Colon (tissue), 2 donors: ENCODE results near the gene LBX2.

Experiments
- FAIRE-seq: peaks from 2 replicates; lab custom pipeline; 2012; peaks lifted over from hg19 to GRCh38; lab: Jason Lieb, UNC
- donor health status: control.
- donor health status: control.

Gene LBX2

GRCh38 chr2:74499267-74499939, at the start of gene LBX2:
LBX2 (minus strand) TSS chr2:74499603; CDS start chr2:74499537, 66 bp downstream.
- no peak for FAIRE-seq

DNA sequence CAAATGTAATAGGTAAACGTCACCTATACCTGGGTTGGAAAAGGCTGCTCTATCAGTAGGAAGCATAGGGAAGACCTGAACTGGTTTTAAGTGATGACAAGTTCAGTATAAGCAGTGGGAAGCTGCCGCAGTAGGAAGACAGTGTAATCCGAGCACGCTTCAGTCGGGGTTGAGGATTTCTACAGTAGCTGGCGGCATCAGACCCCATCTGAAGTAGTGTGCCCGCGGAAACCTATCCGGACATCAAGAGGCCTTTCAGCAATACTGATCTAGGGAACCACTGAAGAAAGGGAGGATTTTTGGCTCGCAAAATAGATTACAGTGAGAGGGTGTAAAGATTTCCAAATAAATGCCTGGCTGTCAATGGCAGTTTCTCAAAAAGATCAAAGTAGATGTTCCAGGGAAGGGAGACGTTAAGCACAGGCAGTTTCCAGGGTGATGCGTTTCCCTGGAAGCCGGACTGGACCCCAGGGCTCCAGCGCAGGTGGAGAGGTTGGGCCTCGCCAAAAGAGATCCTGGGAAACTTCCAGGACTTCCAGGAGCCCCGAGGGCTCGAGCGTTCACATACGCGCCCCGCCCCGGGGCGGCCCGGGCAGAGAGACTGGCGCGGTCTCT, 49.0 kb upstream of the LBX2 start:
- FAIRE-seq = no peak

DNA sequence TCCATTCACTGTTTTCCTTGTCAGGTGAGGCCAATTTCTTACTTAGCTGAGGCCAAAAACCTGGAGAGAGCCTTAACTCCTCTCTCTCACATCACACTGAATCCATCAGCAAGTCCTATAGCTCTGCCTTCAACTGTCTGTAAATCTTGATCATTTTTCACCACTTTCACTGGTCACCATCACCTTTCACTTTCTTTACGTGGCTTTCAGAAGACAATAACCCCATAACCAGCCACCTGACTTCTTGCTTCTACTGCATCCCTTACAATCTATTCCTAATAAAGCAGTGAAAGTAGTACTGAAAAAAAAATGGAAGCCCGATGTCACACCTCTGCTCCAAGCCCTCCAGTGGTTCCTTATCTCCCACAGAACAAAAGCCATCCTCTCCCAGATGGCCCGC, 46.6 kb upstream of the LBX2 start:
- no peak for FAIRE-seq

DNA sequence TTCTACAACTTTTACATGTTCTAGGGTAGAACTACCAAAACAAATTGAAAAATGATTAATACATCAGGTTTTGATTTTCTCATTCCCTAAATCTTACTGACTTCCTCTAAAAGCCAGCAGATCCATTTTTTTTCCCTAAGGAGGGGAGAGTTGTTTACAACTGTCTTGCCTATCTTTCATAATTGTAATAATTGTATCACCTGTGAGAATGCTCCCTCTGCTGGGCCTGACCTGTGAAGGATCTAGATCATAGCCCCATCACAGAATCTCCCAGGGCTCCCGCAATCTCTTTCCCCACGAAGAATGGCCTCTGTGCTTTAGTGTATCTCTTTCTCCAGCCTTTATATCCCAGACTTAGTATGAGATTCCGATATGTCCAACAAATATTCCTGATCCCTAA, 45.2 kb upstream of the LBX2 start:
- FAIRE-seq = no peak

GRCh38 chr2:74542978-74543377, 43.6 kb upstream of the LBX2 start:
- no peak for FAIRE-seq

DNA sequence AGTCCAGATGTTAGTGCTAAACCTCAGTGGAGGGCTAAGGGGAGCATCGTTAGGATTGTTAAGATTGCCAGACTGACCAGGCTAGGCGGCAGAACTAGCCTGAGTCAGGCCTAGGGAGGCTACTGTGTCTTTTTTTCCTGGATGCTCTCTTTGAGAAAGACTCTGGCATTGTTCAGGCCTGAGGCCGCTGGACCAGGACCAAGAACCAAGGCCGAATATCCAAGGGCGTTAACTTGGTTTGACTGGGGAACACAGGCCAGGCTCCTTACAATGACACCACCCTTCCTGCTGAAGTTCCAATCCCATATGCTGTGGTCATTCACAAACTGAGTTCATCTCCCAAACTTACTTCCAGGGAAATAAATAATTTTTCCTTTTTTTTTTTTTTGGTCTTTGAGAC, 40.9 kb upstream of the LBX2 start:
- FAIRE-seq = no peak

GRCh38 chr2:74538881-74539339, 39.5 kb upstream of the LBX2 start:
- FAIRE-seq = no peak

DNA sequence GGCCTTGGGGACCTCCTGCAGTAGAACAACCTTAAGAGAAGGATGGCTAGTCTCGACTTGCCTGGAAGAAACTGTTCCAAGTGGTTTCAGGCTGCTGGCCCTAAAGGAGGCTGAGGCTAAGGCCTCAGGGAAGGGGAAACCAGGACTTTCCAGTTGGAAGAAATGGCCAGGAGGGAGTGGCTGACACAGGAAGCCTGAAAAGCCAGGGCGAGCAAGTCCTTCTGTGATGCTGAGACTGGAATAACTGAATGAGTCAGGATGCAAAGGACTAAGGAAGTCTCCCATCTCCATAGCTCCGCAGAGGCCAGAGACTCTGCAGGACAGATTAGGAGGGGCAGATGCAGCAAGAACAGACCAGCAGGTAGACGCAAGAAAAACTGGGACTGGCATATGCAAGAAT, 37.7 kb upstream of the LBX2 start:
- FAIRE-seq = no peak

DNA sequence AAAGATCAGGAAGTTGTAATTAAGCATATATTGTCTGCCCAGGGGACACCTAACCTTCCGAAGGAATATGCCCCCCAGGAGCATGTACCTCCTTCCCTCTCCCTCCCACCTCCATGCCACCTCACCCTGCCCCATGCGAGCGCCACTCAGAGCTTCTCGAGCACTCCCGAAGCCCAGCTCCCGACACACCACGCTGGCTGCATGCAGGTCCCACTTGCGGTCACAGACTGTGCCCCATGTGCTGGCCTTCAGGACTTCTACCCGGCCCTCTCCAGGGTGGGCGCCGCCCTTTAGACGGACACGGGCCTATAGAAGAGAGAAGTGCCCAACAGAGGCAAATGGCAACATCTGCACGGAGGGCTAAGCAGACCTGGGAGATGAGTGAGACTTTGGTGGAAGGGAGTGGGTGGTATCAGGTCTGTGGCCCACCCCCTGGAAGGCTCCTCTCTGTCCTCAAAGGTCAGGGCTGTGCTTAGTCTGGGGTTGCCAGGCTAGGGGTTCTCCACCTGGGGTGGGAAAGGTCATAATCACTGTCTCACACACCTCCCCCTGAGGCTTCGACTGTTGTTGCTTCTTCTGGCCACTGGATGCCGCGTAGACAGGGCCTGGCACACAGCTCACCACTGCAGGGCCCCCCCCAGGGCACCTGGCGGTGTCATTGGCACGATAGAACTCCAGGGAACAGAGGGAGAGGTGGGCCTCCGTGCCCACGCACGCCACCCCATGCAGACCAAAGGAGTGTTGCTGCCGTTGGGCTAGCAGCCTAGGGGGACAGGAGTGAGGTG, 37.0 kb upstream of the LBX2 start:
- no peak for FAIRE-seq

DNA sequence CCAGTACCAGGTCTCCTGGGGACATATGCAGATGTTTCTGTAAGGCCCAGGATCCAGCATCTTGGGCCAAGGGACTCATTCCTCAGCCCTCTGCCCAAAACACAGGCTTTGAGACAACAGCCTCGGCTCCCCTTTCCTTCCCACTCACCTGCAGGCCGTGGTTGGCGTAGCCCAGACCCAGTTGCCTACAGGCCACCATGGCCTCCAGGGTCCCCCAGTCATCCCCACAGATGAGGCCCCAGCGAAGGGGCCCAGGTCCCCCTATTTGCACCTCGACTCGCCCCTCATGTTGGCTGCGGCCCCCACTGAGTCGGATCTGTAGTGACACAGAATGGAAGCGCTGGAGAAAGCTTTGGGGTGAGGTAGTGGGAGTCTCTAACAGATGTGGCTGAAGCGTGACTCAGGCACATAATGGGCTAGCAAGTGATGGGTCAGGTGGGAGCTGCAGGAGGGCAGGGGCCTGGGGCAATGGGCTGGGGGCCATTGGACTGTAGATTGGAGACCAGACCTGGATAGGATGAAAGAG, 36.1 kb upstream of the LBX2 start:
- no peak for FAIRE-seq

DNA sequence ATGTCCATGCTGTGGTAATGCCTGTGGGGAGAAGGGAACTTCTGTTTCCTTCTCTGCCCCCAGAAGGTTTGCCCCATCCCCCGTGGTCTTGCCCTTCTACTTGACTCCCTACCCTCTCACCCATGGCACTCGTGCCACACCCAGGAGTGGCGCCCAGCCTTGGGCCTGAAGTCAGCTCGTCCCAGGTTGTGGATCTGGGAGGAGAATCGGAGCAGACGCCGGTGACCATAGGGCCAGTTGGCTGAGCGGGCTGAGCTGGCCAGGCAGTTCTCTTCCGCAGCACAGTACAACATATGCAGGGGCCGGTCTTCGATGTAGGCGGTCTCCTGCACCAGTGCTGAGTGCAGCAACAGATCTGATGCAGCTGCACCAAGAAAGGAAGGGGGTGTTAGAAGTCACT, 35.0 kb upstream of the LBX2 start:
- no peak for FAIRE-seq

DNA sequence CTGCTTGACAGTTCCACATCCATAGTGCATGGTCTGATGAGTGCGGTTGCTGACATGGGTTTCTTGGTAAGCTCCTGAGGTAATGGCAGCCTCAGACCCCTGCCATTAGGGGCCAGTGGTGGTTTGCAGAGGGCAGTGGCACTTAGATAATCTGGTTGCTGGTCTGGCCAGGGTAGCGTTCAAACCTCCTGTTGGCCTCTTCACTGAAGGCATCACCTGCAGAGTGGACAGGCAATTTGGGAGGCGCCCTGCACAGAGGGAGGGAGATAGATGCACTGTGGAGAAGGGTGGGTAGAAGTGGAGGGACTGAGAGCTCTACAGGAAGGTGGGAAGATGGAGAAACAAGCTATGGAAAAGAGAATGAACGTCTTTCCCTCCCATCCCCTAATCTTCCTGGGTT, 34.1 kb upstream of the LBX2 start:
- no peak for FAIRE-seq

DNA sequence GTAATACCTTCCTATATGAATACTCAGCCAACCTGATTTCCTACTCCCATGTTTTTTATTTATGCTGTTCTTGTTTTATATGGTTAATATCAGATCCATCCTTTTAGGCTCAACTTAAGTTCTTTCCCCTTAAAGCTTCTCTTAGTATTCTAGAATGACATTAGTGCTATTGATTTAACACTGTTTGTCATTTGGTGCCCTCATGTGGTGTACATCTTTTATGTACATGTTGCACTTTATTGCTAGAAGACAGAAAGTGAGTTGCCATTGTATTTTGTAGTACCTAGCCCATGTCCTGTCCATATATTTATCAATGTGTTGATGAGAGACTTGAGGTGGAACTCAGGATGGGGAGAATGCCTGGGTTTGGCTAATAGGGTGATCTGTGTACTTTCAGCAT, 32.8 kb upstream of the LBX2 start:
- no peak for FAIRE-seq

- FAIRE-seq = no peak
Observed at GRCh38 chr2:74531666-74532065, 32.3 kb upstream of the LBX2 start.

- FAIRE-seq = no peak
Observed at GRCh38 chr2:74530239-74531187, 31.1 kb upstream of the LBX2 start.

GRCh38 chr2:74529357-74530238, 30.2 kb upstream of the LBX2 start, which contains the start of the genes AUP1 and HTRA2:
AUP1 (minus strand) TSS chr2:74529706; CDS start chr2:74529629, 77 bp downstream.
HTRA2 (plus strand) TSS chr2:74529933; CDS start chr2:74530007, 74 bp downstream.
- FAIRE-seq = no peak

DNA sequence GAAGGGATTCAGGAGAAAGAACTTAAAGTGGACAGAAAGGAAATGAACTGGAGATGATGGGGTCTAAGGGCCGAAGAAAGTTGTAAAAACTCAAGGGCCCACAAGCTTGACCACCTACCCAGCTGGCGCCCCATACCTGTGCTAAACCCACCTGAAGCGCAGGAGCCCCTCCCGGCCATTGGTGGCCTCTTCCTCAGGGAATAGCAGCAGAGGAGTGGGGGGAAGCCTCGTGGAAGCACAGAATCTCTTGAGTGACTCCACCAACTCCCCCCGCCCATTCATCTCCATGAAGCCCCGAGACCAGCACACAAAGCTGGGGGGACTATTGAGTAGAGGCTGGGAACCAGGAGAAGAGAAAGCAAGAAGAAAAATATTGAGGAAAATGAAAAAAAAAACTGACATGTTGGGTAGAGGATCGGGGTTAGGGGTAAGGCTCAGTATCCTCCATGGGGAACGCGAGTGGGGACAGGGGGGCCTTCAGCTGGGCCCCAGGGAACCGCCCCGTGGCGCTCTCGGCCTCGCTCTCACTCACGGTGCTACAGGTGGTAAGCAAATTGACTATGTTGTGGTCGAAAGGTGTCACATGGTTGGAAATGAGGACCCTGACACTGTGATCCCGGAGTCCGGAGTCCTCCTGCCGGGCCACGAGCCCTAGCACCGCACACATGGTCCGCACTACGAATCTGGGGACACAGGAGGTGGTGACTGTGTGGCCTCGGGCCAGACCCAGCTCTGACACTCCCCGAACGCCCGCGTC, 29.4 kb upstream of the LBX2 start:
- no peak for FAIRE-seq

DNA sequence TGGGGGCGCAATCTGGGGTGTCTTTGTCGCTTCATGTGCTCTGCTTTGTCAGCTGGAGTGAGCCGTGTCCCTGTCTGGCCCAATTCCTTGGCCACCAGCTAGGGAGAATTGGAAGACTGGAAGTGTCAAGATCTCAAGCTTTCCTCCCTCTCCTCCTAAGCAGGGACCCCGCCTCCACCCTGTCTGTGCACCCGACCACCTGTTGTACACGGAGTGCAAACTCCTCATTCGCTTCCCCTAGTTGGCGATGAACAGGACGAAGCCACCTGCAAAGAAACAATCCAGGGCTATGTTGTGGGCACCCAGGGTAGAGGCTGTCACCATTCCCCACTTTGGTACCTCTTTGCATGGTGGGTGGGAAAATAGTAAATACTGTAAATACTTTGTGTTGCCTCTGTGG, 28.3 kb upstream of the LBX2 start:
- FAIRE-seq = no peak

GRCh38 chr2:74526649-74527230, 27.3 kb upstream of the LBX2 start:
- FAIRE-seq = no peak
